HEK293 (cell line): ENCODE data around the gene CD96.

ENCODE experiments used
- CTCF ChIA-PET: fragments of 350-600 bp; formaldehyde crosslinking; extraction: SDS; loops from one replicate; lab custom pipeline; 2021; ENCODE audit warnings: antibody characterized with exemption; lab: Yijun Ruan, JAX
- POLR2A ChIA-PET: fragments of 300-600 bp; formaldehyde crosslinking; extraction: SDS; loops from one replicate; lab custom pipeline; 2020; ENCODE audit warnings: antibody characterized with exemption, inconsistent platforms; lab: Yijun Ruan, JAX
- H3K27ac ChIP-seq: fragments of 200-500 bp; sonication (Bioruptor generic); 2 replicates; pipeline ENCODE4 v1.5.1; 2014; ENCODE audit warnings: low read depth, low read length, control low read depth, inconsistent platforms; ENCODE audit errors: extremely low read depth
- H3K36me3 ChIP-seq, 2 experiments: fragments of 200-500 bp in 1 of 2; sonication (Bioruptor generic) in 1 of 2; 1 replicate in 1 of 2; 2 replicates in 1 of 2; pipeline ENCODE4 v1.5.1; 2014 to 2017; ENCODE audit warnings: inconsistent platforms in 2 of 2, low read length in 2 of 2; ENCODE audit not compliant: control insufficient read depth in 2 of 2, insufficient read depth in 1 of 2
- H3K4me1 ChIP-seq: fragments of 200-500 bp; sonication (Bioruptor generic); 2 replicates; pipeline ENCODE4 v1.5.1; 2014; ENCODE audit warnings: mild to moderate bottlenecking, low read length, inconsistent platforms; ENCODE audit not compliant: control insufficient read depth, insufficient read depth
- H3K4me3 ChIP-seq: 2 replicates; pipeline ENCODE4 v1.5.1; 2011; ENCODE audit warnings: low read depth, mild to moderate bottlenecking, control low read depth, low read length, moderate library complexity
- H3K9me3 ChIP-seq: fragments of 200-500 bp; sonication (Bioruptor generic); 2 replicates; pipeline ENCODE4 v1.5.1; 2014; ENCODE audit warnings: low read depth, low read length, inconsistent platforms; ENCODE audit not compliant: control insufficient read depth, insufficient read depth
- GFI1B ChIP-seq: fragments of 450-650 bp; formaldehyde crosslinking; IDR thresholded peaks from 2 replicates; pipeline ENCODE4 v1.5.1; 2016; ENCODE audit warnings: missing biosample characterization, missing genetic modification characterization
- HOXD13 ChIP-seq: sonication (generic); formaldehyde crosslinking; IDR thresholded peaks from 2 replicates; pipeline ENCODE4 v1.8.0; 2022; ENCODE audit warnings: missing genetic modification reagents, borderline replicate concordance
- SP2 ChIP-seq: fragments of 450-650 bp; formaldehyde crosslinking; IDR thresholded peaks from 2 replicates; pipeline ENCODE4 v1.5.1; 2016; ENCODE audit warnings: missing biosample characterization, missing genetic modification characterization
- YY1 ChIP-seq: fragments of 450-650 bp; formaldehyde crosslinking; IDR thresholded peaks from 2 replicates; pipeline ENCODE4 v1.5.1; 2018; ENCODE audit warnings: missing biosample characterization, missing genetic modification characterization
- ZBTB1 ChIP-seq: fragments of 450-650 bp; formaldehyde crosslinking; IDR thresholded peaks from 2 replicates; pipeline ENCODE4 v1.5.1; 2016; ENCODE audit warnings: missing biosample characterization, missing genetic modification characterization
- ZNF174 ChIP-seq: fragments of 450-650 bp; formaldehyde crosslinking; IDR thresholded peaks from 2 replicates; pipeline ENCODE4 v1.5.0; 2017; ENCODE audit warnings: missing biosample characterization, mild to moderate bottlenecking, missing genetic modification characterization
- ZNF214 ChIP-seq: fragments of 450-650 bp; formaldehyde crosslinking; IDR thresholded peaks from 2 replicates; pipeline ENCODE4 v1.5.1; 2017; ENCODE audit warnings: missing biosample characterization, mild to moderate bottlenecking, missing genetic modification characterization, borderline replicate concordance
- ZNF26 ChIP-seq: fragments of 450-650 bp; formaldehyde crosslinking; IDR thresholded peaks from 2 replicates; pipeline ENCODE4 v1.5.1; 2016; ENCODE audit warnings: missing biosample characterization, missing genetic modification characterization
- ZNF311 ChIP-seq: fragments of 450-650 bp; formaldehyde crosslinking; IDR thresholded peaks from 2 replicates; pipeline ENCODE4 v1.5.1; 2017; ENCODE audit warnings: missing biosample characterization, missing genetic modification characterization, borderline replicate concordance
- ZNF335 ChIP-seq: fragments of 450-650 bp; formaldehyde crosslinking; conservative IDR thresholded peaks from 2 replicates; pipeline ENCODE4 v1.5.1; 2016; ENCODE audit warnings: missing biosample characterization, missing genetic modification characterization
- ZNF548 ChIP-seq: fragments of 450-650 bp; formaldehyde crosslinking; IDR thresholded peaks from 2 replicates; pipeline ENCODE4 v1.5.1; 2016; ENCODE audit warnings: missing biosample characterization, missing genetic modification characterization
- ZNF558 ChIP-seq: fragments of 450-650 bp; formaldehyde crosslinking; IDR thresholded peaks from 2 replicates; pipeline ENCODE4 v1.5.1; 2016; ENCODE audit warnings: missing biosample characterization, missing genetic modification characterization
- ZNF621 ChIP-seq: fragments of 450-650 bp; formaldehyde crosslinking; IDR thresholded peaks from 2 replicates; pipeline ENCODE4 v1.5.1; 2017; ENCODE audit warnings: missing biosample characterization, missing genetic modification characterization
- ZNF658 ChIP-seq: fragments of 450-650 bp; formaldehyde crosslinking; IDR thresholded peaks from 2 replicates; pipeline ENCODE4; 2016; ENCODE audit warnings: missing biosample characterization, missing genetic modification characterization
- ZNF660 ChIP-seq: fragments of 450-650 bp; IDR thresholded peaks from 2 replicates; pipeline ENCODE4 v1.5.1; 2018; ENCODE audit warnings: missing biosample characterization, mild to moderate bottlenecking, missing genetic modification characterization
- ZNF664 ChIP-seq: fragments of 450-650 bp; formaldehyde crosslinking; IDR thresholded peaks from 2 replicates; pipeline ENCODE4 v1.5.1; 2016; ENCODE audit warnings: missing biosample characterization, missing genetic modification characterization
- ZNF792 ChIP-seq: fragments of 450-650 bp; formaldehyde crosslinking; IDR thresholded peaks from 2 replicates; pipeline ENCODE4 v1.5.1; 2016; ENCODE audit warnings: missing biosample characterization, missing genetic modification characterization
- TF ChIP-seq, protein P1 (sequence below): fragments of 450-650 bp; formaldehyde crosslinking; IDR thresholded peaks from 2 replicates; pipeline ENCODE4 v1.5.1; 2016; ENCODE audit warnings: missing biosample characterization, missing genetic modification characterization
- TF ChIP-seq, protein P2 (sequence below): fragments of 450-650 bp; formaldehyde crosslinking; IDR thresholded peaks from 2 replicates; pipeline ENCODE4 v1.5.1; 2017; ENCODE audit warnings: missing biosample characterization, missing genetic modification characterization

Gene CD96

GRCh38 chr3:111571907-111572460, 30.0 kb downstream of the CD96 start:
- Histone ChIP-seq H3K36me3 (no peaks in the 10 kb centered on the region), H3K4me3 (no peak overlapping the region), H3K9me3 (no peaks in the 10 kb centered on the region), H3K27ac (no peak overlapping the region), H3K4me1 (no peaks in the 10 kb centered on the region)
- ChIA-PET CTCF (interaction anchor here (1.7 kb wide), 1 partner anchor 143 kb away, joined by 5 read pairs; no protein-coding TSS in a partner anchor), POLR2A (no interaction called here)
- TF ChIP-seq ZBTB1 (tag by site-specific recombination) (no peak), ZNF335 (no peak), ZNF548 (no peak), ZNF26 (tag by site-specific recombination) (no peak), ZNF660 (tag by site-specific recombination) (no peak), ZNF311 (no peak), ZNF174 (tag by site-specific recombination) (no peak), YY1 (tag by site-specific recombination) (no peak), ZNF214 (no peak), GFI1B (tag by site-specific recombination) (no peak), ZNF658 (no peak), ZNF558 (tag by site-specific recombination) (no peak)
- TF ChIP-seq, protein P1, sequence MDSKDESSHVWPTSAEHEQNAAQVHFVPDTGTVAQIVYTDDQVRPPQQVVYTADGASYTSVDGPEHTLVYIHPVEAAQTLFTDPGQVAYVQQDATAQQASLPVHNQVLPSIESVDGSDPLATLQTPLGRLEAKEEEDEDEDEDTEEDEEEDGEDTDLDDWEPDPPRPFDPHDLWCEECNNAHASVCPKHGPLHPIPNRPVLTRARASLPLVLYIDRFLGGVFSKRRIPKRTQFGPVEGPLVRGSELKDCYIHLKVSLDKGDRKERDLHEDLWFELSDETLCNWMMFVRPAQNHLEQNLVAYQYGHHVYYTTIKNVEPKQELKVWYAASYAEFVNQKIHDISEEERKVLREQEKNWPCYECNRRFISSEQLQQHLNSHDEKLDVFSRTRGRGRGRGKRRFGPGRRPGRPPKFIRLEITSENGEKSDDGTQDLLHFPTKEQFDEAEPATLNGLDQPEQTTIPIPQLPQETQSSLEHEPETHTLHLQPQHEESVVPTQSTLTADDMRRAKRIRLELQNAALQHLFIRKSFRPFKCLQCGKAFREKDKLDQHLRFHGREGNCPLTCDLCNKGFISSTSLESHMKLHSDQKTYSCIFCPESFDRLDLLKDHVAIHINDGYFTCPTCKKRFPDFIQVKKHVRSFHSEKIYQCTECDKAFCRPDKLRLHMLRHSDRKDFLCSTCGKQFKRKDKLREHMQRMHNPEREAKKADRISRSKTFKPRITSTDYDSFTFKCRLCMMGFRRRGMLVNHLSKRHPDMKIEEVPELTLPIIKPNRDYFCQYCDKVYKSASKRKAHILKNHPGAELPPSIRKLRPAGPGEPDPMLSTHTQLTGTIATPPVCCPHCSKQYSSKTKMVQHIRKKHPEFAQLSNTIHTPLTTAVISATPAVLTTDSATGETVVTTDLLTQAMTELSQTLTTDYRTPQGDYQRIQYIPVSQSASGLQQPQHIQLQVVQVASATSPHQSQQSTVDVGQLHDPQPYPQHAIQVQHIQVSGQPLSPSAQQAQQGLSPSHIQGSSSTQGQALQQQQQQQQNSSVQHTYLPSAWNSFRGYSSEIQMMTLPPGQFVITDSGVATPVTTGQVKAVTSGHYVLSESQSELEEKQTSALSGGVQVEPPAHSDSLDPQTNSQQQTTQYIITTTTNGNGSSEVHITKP (tag by site-specific recombination): no peak

DNA sequence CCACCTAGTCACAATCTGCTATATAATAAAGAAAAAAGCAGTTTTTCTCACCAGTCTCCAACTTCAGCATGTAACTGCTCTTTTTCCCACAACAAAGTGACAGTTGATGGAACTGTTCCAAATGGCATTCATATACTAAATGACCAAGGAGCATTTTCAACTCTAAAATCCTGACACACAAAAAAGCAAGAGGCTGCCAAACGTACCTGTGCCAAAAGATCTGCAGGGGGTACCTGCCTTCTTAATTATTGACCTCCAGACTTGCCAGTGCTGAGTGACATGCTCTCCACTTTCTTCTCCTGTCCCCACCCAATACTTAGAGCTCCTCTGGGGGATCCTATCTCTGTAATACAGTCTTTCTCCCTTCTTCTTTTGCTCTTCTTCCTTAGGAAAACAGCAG, 35.1 kb downstream of the CD96 start:
- H3K9me3 ChIP-seq: no peaks in the 10 kb centered on the region
- H3K4me3 ChIP-seq: no peak overlapping the region
- ChIA-PET POLR2A (no interaction called here), CTCF (interaction anchor here (1.8 kb wide), 1 partner anchor 90 kb away, joined by 5 read pairs; no protein-coding TSS in a partner anchor)
- TF ChIP-seq SP2 (tag by site-specific recombination) (no peak), ZNF664 (no peak), HOXD13 (CRISPR knock-in tag) (no peak), ZNF792 (tag by site-specific recombination) (no peak), ZNF621 (no peak)
- TF ChIP-seq, protein P2, sequence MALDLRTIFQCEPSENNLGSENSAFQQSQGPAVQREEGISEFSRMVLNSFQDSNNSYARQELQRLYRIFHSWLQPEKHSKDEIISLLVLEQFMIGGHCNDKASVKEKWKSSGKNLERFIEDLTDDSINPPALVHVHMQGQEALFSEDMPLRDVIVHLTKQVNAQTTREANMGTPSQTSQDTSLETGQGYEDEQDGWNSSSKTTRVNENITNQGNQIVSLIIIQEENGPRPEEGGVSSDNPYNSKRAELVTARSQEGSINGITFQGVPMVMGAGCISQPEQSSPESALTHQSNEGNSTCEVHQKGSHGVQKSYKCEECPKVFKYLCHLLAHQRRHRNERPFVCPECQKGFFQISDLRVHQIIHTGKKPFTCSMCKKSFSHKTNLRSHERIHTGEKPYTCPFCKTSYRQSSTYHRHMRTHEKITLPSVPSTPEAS (tag by site-specific recombination): no peak
- no peak overlapping the region for H3K27ac ChIP-seq
- H3K36me3 ChIP-seq: no peaks in the 10 kb centered on the region
- H3K4me1 ChIP-seq: no peaks in the 10 kb centered on the region
